NCI-H748 treated with DMSO at 0.1 percent for 48 hours (cell line): ENCODE data around the gene KRTAP5-1.
"Not testable (repeated sequence)": the region's sequence is repeated elsewhere in the genome, so short reads cannot be mapped to it uniquely, and the experiment has no call there.

Experiments
- DNase-seq: peaks from one replicate; lab custom pipeline; 2025; lab: John Stamatoyannopoulos, UW

Gene KRTAP5-1

GRCh38 chr11:1601663-1602062, 16.6 kb upstream of the KRTAP5-1 start:
- DNase-seq, result not testable (repeated sequence)

GRCh38 chr11:1600626-1601025, 15.5 kb upstream of the KRTAP5-1 start:
- no peak for DNase-seq

- DNase-seq, result no peak
Observed at GRCh38 chr11:1598816-1599215, 13.7 kb upstream of the KRTAP5-1 start.

GRCh38 chr11:1598406-1598805, 13.3 kb upstream of the KRTAP5-1 start:
- not testable (repeated sequence) for DNase-seq

GRCh38 chr11:1597994-1598380, 12.9 kb upstream of the KRTAP5-1 start, which contains the start of gene KRTAP5-2:
TSS of gene KRTAP5-2 (minus strand) at chr11:1598294. CDS start at chr11:1598250, 44 bp downstream.
- DNase-seq, result no peak

- no peak for DNase-seq
Observed at GRCh38 chr11:1597331-1597993, 12.4 kb upstream of the KRTAP5-1 start.

- peak; percentile 15 for DNase-seq
Observed at GRCh38 chr11:1596576-1597121, 11.6 kb upstream of the KRTAP5-1 start.

- DNase-seq, result not testable (repeated sequence)
Observed at GRCh38 chr11:1595994-1596575, 11.0 kb upstream of the KRTAP5-1 start.

GRCh38 chr11:1592628-1593027, 7.5 kb upstream of the KRTAP5-1 start:
- peak; percentile 64 for DNase-seq

- DNase-seq, result no peak
Observed at GRCh38 chr11:1589996-1590395, 4.9 kb upstream of the KRTAP5-1 start.

- not testable (repeated sequence) for DNase-seq
Observed at GRCh38 chr11:1589191-1589963, 4.3 kb upstream of the KRTAP5-1 start.

- DNase-seq, result no peak
Observed at GRCh38 chr11:1586699-1587098, 1.6 kb upstream of the KRTAP5-1 start.

- not testable (repeated sequence) for DNase-seq
Observed at GRCh38 chr11:1582909-1583308, 2.2 kb downstream of the KRTAP5-1 start.

GRCh38 chr11:1581976-1582375, 3.1 kb downstream of the KRTAP5-1 start:
- DNase-seq, result no peak

- DNase-seq, result no peak
Observed at GRCh38 chr11:1576825-1577224, 8.3 kb downstream of the KRTAP5-1 start.

GRCh38 chr11:1575756-1576155, 9.3 kb downstream of the KRTAP5-1 start:
- DNase-seq, result not testable (repeated sequence)

- no peak for DNase-seq
Observed at GRCh38 chr11:1574933-1575242, 10.2 kb downstream of the KRTAP5-1 start.

GRCh38 chr11:1574238-1574932, 10.7 kb downstream of the KRTAP5-1 start:
- DNase-seq, result peak; percentile 32

GRCh38 chr11:1573903-1574237, 11.2 kb downstream of the KRTAP5-1 start:
- DNase-seq, result peak; percentile 76

GRCh38 chr11:1573077-1573902, 11.8 kb downstream of the KRTAP5-1 start:
- DNase-seq, result peak; percentile 21
